GM23338 (cell line): Measurements from ENCODE around the gene SYNE3.
"Not testable (repeated sequence)": the region's sequence is repeated elsewhere in the genome, so short reads cannot be mapped to it uniquely, and the experiment has no call there.

Experiments used
- CREB1 ChIP-seq: fragments of 250-450 bp; sonication (Bioruptor Pico); IDR thresholded peaks from 2 replicates; pipeline ENCODE4 v1.5.0; 2020; ENCODE audit warnings: low read depth, mild to moderate bottlenecking, moderate library complexity
- EZH2 ChIP-seq: fragments of 200-600 bp; sonication (generic); IDR thresholded peaks from one replicate; pipeline ENCODE4 v1.8.0; 2017; ENCODE audit warnings: antibody characterized with exemption, mild to moderate bottlenecking, low read depth; ENCODE audit not compliant: unreplicated experiment
- EZH2phosphoT487 ChIP-seq: fragments of 200-600 bp; sonication (generic); IDR thresholded peaks from one replicate; pipeline ENCODE4 v1.8.1; 2018; ENCODE audit warnings: antibody characterized with exemption; ENCODE audit not compliant: unreplicated experiment
- JUNB ChIP-seq: IDR thresholded peaks from one replicate; pipeline ENCODE4 v1.6.1; 2016; ENCODE audit warnings: antibody characterized with exemption; ENCODE audit not compliant: unreplicated experiment
- NANOG ChIP-seq: IDR thresholded peaks from 2 replicates; pipeline ENCODE4 v1.6.1; 2016; ENCODE audit warnings: antibody characterized with exemption, borderline replicate concordance
- POLR2AphosphoS5 ChIP-seq: IDR thresholded peaks from 2 replicates; pipeline ENCODE4 v1.6.1; 2016; ENCODE audit warnings: antibody characterized with exemption, low read depth
- STAT1 ChIP-seq: IDR thresholded peaks from one replicate; pipeline ENCODE4 v1.6.1; 2016; ENCODE audit warnings: antibody characterized with exemption; ENCODE audit not compliant: unreplicated experiment
- ZNF114 ChIP-seq: fragments of 250-450 bp; sonication (Bioruptor Pico); IDR thresholded peaks from 2 replicates; pipeline ENCODE4 v1.5.0; 2020; ENCODE audit warnings: mild to moderate bottlenecking, moderate library complexity
- TF ChIP-seq, protein P1 (sequence below), 2 experiments: fragments of 200-600 bp in 1 of 2; sonication (generic) in 1 of 2; conservative IDR thresholded peaks; 2 replicates each; pipeline versions ENCODE4 v1.5.1 to v1.6.1; 2016 to 2017; ENCODE audit warnings: antibody characterized with exemption in 2 of 2, low read depth in 2 of 2, mild to moderate bottlenecking in 2 of 2, moderate library complexity in 1 of 2
- TF ChIP-seq, protein P2 (sequence below): IDR thresholded peaks from one replicate; pipeline ENCODE4 v1.6.1; 2018; ENCODE audit warnings: antibody characterized with exemption; ENCODE audit not compliant: unreplicated experiment
- TF ChIP-seq, protein P3 (sequence below): IDR thresholded peaks from 2 replicates; pipeline ENCODE4 v1.6.1; 2016; ENCODE audit warnings: antibody characterized with exemption
- TF ChIP-seq, protein P4 (sequence below): fragments of 250-450 bp; sonication (Bioruptor Pico); IDR thresholded peaks from 2 replicates; pipeline ENCODE4 v1.5.0; 2020; ENCODE audit warnings: mild to moderate bottlenecking, moderate library complexity

DNA sequence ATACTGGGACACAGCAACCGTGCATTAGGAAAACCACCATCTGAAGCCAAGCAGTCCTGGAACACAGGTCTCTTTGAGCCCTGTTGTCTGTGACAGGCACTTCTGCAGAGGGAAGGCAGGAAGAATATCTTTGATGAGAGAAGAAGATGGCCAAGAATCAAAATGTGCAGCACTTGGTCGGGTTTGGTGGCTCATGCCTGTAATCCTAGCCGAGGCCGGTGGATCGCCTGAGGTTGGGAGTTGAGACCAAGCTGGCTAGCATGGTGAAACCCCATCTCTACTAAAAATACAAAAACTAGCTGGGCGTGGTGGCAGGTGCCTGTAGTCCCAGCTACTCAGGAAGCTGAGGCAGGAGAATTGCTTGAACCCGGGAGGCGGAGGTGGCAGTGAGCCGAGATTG is 6.1 kb downstream of the SYNE3 start:
- TF ChIP-seq EZH2; EZH2phosphoT487; POLR2AphosphoS5; CREB1; JUNB; ZNF114 (CRISPR knock-in tag); STAT1; NANOG: not testable (repeated sequence)
- TF ChIP-seq, protein P1, sequence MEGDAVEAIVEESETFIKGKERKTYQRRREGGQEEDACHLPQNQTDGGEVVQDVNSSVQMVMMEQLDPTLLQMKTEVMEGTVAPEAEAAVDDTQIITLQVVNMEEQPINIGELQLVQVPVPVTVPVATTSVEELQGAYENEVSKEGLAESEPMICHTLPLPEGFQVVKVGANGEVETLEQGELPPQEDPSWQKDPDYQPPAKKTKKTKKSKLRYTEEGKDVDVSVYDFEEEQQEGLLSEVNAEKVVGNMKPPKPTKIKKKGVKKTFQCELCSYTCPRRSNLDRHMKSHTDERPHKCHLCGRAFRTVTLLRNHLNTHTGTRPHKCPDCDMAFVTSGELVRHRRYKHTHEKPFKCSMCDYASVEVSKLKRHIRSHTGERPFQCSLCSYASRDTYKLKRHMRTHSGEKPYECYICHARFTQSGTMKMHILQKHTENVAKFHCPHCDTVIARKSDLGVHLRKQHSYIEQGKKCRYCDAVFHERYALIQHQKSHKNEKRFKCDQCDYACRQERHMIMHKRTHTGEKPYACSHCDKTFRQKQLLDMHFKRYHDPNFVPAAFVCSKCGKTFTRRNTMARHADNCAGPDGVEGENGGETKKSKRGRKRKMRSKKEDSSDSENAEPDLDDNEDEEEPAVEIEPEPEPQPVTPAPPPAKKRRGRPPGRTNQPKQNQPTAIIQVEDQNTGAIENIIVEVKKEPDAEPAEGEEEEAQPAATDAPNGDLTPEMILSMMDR (conservative IDR thresholded peaks at IDR 0.05; ENCODE audit: low read depth in 2 of 2), result not testable (repeated sequence)
- TF ChIP-seq, protein P2, sequence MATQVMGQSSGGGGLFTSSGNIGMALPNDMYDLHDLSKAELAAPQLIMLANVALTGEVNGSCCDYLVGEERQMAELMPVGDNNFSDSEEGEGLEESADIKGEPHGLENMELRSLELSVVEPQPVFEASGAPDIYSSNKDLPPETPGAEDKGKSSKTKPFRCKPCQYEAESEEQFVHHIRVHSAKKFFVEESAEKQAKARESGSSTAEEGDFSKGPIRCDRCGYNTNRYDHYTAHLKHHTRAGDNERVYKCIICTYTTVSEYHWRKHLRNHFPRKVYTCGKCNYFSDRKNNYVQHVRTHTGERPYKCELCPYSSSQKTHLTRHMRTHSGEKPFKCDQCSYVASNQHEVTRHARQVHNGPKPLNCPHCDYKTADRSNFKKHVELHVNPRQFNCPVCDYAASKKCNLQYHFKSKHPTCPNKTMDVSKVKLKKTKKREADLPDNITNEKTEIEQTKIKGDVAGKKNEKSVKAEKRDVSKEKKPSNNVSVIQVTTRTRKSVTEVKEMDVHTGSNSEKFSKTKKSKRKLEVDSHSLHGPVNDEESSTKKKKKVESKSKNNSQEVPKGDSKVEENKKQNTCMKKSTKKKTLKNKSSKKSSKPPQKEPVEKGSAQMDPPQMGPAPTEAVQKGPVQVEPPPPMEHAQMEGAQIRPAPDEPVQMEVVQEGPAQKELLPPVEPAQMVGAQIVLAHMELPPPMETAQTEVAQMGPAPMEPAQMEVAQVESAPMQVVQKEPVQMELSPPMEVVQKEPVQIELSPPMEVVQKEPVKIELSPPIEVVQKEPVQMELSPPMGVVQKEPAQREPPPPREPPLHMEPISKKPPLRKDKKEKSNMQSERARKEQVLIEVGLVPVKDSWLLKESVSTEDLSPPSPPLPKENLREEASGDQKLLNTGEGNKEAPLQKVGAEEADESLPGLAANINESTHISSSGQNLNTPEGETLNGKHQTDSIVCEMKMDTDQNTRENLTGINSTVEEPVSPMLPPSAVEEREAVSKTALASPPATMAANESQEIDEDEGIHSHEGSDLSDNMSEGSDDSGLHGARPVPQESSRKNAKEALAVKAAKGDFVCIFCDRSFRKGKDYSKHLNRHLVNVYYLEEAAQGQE, result not testable (repeated sequence)
- TF ChIP-seq, protein P3, sequence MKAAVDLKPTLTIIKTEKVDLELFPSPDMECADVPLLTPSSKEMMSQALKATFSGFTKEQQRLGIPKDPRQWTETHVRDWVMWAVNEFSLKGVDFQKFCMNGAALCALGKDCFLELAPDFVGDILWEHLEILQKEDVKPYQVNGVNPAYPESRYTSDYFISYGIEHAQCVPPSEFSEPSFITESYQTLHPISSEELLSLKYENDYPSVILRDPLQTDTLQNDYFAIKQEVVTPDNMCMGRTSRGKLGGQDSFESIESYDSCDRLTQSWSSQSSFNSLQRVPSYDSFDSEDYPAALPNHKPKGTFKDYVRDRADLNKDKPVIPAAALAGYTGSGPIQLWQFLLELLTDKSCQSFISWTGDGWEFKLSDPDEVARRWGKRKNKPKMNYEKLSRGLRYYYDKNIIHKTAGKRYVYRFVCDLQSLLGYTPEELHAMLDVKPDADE, result not testable (repeated sequence)
- TF ChIP-seq, protein P4, sequence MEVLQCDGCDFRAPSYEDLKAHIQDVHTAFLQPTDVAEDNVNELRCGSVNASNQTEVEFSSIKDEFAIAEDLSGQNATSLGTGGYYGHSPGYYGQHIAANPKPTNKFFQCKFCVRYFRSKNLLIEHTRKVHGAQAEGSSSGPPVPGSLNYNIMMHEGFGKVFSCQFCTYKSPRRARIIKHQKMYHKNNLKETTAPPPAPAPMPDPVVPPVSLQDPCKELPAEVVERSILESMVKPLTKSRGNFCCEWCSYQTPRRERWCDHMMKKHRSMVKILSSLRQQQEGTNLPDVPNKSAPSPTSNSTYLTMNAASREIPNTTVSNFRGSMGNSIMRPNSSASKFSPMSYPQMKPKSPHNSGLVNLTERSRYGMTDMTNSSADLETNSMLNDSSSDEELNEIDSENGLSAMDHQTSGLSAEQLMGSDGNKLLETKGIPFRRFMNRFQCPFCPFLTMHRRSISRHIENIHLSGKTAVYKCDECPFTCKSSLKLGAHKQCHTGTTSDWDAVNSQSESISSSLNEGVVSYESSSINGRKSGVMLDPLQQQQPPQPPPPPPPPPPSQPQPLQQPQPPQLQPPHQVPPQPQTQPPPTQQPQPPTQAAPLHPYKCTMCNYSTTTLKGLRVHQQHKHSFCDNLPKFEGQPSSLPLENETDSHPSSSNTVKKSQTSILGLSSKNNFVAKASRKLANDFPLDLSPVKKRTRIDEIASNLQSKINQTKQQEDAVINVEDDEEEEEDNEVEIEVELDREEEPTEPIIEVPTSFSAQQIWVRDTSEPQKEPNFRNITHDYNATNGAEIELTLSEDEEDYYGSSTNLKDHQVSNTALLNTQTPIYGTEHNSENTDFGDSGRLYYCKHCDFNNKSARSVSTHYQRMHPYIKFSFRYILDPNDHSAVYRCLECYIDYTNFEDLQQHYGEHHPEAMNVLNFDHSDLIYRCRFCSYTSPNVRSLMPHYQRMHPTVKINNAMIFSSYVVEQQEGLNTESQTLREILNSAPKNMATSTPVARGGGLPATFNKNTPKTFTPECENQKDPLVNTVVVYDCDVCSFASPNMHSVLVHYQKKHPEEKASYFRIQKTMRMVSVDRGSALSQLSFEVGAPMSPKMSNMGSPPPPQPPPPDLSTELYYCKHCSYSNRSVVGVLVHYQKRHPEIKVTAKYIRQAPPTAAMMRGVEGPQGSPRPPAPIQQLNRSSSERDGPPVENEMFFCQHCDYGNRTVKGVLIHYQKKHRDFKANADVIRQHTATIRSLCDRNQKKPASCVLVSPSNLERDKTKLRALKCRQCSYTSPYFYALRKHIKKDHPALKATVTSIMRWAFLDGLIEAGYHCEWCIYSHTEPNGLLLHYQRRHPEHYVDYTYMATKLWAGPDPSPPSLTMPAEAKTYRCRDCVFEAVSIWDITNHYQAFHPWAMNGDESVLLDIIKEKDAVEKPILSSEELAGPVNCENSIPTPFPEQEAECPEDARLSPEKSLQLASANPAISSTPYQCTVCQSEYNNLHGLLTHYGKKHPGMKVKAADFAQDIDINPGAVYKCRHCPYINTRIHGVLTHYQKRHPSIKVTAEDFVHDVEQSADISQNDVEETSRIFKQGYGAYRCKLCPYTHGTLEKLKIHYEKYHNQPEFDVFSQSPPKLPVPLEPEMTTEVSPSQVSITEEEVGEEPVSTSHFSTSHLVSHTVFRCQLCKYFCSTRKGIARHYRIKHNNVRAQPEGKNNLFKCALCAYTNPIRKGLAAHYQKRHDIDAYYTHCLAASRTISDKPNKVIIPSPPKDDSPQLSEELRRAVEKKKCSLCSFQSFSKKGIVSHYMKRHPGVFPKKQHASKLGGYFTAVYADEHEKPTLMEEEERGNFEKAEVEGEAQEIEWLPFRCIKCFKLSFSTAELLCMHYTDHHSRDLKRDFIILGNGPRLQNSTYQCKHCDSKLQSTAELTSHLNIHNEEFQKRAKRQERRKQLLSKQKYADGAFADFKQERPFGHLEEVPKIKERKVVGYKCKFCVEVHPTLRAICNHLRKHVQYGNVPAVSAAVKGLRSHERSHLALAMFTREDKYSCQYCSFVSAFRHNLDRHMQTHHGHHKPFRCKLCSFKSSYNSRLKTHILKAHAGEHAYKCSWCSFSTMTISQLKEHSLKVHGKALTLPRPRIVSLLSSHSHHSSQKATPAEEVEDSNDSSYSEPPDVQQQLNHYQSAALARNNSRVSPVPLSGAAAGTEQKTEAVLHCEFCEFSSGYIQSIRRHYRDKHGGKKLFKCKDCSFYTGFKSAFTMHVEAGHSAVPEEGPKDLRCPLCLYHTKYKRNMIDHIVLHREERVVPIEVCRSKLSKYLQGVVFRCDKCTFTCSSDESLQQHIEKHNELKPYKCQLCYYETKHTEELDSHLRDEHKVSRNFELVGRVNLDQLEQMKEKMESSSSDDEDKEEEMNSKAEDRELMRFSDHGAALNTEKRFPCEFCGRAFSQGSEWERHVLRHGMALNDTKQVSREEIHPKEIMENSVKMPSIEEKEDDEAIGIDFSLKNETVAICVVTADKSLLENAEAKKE (CRISPR knock-in tag), result not testable (repeated sequence)
